Body of pancreas (tissue), 4 donors: ENCODE results near the gene NR2F1-AS1. TPM values are rescaled to one million over a fixed set of nuclear protein-coding genes. Genes with fewer than 3 reads are reported as not detected.

Experiments
- ATAC-seq: fragments of 150-250 bp; one replicate; pipeline ENCODE4 v1.9.1; 2016
- DNase-seq, 4 donors: peaks; one replicate each; pipeline ENCODE4 v3.0.0-alpha.2; 2019
- H3K27ac ChIP-seq, 4 donors: fragments of 200-600 bp; sonication (generic); 1 replicate in 3 of 4; 2 replicates in 1 of 4; pipeline versions ENCODE4 v1.5.1 to v1.6.1; 2016 to 2019; ENCODE audit warnings: mild to moderate bottlenecking in 1 of 4, mixed read lengths in 1 of 4, moderate library complexity in 1 of 4
- H3K27me3 ChIP-seq, 2 donors: fragments of 200-600 bp; sonication (generic); one replicate each; pipeline ENCODE4 v1.6.0; 2016; ENCODE audit warnings: mild to moderate bottlenecking in 1 of 2
- H3K36me3 ChIP-seq, 2 donors: fragments of 200-600 bp; sonication (generic); replicated peaks in 1 of 2; 2 replicates each; pipeline ENCODE4 v1.5.1; 2016; ENCODE audit warnings: low read depth in 2 of 2; ENCODE audit not compliant: insufficient read depth in 1 of 2
- H3K4me1 ChIP-seq: fragments of 200-600 bp; sonication (generic); one replicate; pipeline ENCODE4 v1.6.0; 2016
- H3K4me3 ChIP-seq, 2 donors: fragments of 200-600 bp; sonication (generic); 1 replicate in 1 of 2; 2 replicates in 1 of 2; pipeline ENCODE4 v1.5.1; 2016 to 2019
- H3K9me3 ChIP-seq, 3 donors: fragments of 200-600 bp; sonication (generic); 1 replicate in 2 of 3; 2 replicates in 1 of 3; pipeline ENCODE4 v1.5.1; 2016
- CTCF ChIP-seq, 7 experiments: fragments of 450-650 bp in 4 of 7; fragments of 200-600 bp in 3 of 7; sonication (generic) in 3 of 7; IDR thresholded peaks; one replicate each; pipeline ENCODE4 v1.5.1; 2016 to 2019; ENCODE audit warnings: antibody characterized with exemption in 7 of 7
- POLR2A ChIP-seq, 3 donors: fragments of 450-650 bp; IDR thresholded peaks; one replicate each; pipeline ENCODE4 v1.6.1; 2016; ENCODE audit warnings: antibody characterized with exemption in 3 of 3, mild to moderate bottlenecking in 2 of 3
- WGBS, 2 donors: methylation state at CpG; one replicate each; pipeline ENCODE4 v1.1.5; 2017; 5-methylcytosine and 5-hydroxymethylcytosine counted together
- intact Hi-C: fragments of 100-400 bp; cut with DNase I; formaldehyde crosslinking; loops from one replicate; pipeline ENCODE4 v1.15.1; 2023
- total RNA-seq, 2 donors: library from RNA; depleted of rRNA; stranded (reverse); fragments of >200 nt; gene quantifications; one replicate each; pipeline ENCODE4 v1.1.0, GENCODE V29; 2016

NR2F1-AS1 gene
- total RNA-seq, 2 donors from 2014 or later = 4.9 to 5.3 TPM

DNA sequence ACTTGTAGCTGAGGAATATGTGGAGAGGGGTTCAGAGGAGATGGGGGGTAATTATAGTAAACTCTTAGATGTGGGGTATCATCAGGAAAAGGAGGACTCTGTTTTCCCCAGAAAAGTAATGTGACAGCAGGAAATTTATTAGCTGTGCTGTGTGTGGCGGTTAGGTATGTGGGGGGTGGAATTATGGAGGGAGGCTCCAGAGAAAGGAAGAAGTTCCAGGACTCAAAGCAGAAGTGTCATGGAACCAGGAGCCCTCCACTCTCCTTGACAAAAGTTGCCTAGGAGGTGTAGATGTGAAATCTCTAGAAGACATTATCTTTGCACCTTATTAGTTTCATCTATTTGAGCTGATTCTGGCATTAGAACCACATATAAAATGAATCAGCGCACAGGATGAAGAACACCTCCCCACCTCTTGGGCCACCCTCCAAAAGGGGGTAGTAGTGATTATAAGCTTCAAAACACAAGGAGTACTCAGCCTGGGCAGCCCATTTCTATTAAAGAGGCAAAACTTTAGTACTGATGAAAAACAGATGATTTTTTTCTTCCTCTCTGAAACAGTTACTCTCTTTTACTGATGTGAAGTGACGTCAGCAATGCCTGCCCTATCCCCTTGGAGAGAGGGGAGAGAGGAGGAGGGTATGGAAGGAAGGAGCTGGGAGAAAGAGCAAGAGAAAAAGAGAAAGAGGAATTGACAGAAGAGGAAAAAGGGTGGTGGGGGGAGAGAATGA, 20.2 kb upstream of the NR2F1-AS1 start:
- Histone ChIP-seq H3K4me3 (no peak overlapping the region), H3K4me1 (peaks cover 10% of the 10 kb centered on the region), H3K9me3 (no peaks in the 10 kb centered on the region), H3K27ac (no peak overlapping the region), H3K27me3 (peaks cover 0 to 54% of the 10 kb centered on the region in 2 donors), H3K36me3 (no peaks in the 10 kb centered on the region)
- WGBS, 2 donors = 53 to 70% methylated on average over 3 of the region's 3 CpGs
- no peak for DNase-seq
- TF ChIP-seq POLR2A (IDR thresholded peaks at IDR 0.05) = no peak
- intact Hi-C loops = no loop called here
- no peak for ATAC-seq

GRCh38 chr5:93600409-93601070, 19.5 kb upstream of the NR2F1-AS1 start:
- intact Hi-C loops = no loop called here
- Histone ChIP-seq H3K27ac (no peak overlapping the region), H3K4me1 (peaks cover 10% of the 10 kb centered on the region), H3K36me3 (no peaks in the 10 kb centered on the region), H3K4me3 (no peak overlapping the region), H3K27me3 (peaks cover 0 to 50% of the 10 kb centered on the region in 2 donors), H3K9me3 (no peaks in the 10 kb centered on the region)
- no peak for DNase-seq
- ATAC-seq = no peak
- TF ChIP-seq POLR2A (IDR thresholded peaks at IDR 0.05) (no peak), CTCF (IDR thresholded peaks at IDR 0.05) (no peak)
- WGBS, 2 donors = 42 to 47% methylated on average over 8 of the region's 8 CpGs

DNA sequence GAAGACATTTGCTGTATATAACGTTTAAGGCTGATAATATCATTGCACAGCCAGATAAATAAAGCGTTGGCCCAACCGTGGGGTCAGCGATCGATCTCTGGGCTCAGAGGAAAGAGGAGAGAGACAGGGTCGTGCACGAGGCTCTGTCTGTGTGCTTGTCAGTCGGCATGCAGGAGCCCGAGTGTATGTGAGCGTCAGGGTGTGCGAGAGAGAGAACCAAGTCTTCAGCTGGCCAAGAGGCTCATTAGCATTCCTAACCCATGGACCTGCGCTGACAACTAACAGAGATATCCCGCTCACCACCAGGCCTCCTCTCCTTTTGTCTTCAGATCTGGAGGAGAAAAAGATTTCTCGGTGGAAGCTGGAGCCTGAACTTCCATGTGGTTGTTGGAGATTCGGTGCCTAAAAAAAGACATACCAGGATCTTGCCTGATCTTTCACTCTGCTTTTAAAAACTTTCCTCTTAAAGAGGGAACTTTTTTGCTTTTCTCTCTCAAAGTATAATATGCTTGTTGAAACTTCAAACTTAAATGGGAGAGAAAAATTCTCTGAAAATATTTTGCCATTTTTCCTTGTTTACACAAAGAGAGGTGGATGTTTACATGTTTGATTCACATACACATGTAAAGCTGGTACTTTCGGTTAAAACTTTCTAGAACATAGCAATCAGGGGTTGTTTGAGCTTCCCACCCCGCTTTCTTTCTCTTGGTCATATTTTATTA, 18.5 kb upstream of the NR2F1-AS1 start:
- no peak for TF ChIP-seq POLR2A (IDR thresholded peaks at IDR 0.05)
- TF ChIP-seq CTCF (IDR thresholded peaks at IDR 0.05) = no peak
- H3K9me3 ChIP-seq = no peaks in the 10 kb centered on the region
- WGBS, 2 donors = 29 to 30% methylated on average over 17 of the region's 17 CpGs
- H3K27ac ChIP-seq = no peak overlapping the region
- no peak overlapping the region for H3K4me3 ChIP-seq
- no peaks in the 10 kb centered on the region for H3K36me3 ChIP-seq
- intact Hi-C loops = loop anchor here (10.0 kb wide), 1 partner anchor 185 kb away; no protein-coding TSS in a partner anchor
- peaks cover 0 to 45% of the 10 kb centered on the region in 2 donors for H3K27me3 ChIP-seq
- DNase-seq = no peak
- peaks cover 10% of the 10 kb centered on the region for H3K4me1 ChIP-seq
- ATAC-seq = no peak

DNA sequence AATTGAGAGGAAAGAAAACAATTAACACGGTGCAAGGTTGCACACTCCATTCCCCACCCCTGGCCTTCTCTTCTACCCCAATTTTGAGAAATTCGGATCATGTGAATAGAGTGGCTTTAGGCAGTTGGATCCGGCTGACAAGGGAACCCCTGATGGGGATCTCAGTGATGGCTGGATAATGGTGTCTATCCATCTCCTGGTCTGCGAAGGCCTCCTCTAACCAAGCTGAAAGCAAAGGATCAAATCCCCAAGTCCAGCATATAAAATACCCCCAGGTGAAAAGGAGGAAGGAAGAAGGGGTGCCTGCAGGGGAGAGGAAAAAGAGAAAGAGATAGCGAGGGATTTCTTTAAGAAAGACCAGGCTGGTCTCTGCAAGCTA, 18.0 kb upstream of the NR2F1-AS1 start:
- WGBS, 2 donors = 35 to 36% methylated on average over 5 of the region's 5 CpGs
- ATAC-seq = no peak
- peaks cover 0 to 40% of the 10 kb centered on the region in 2 donors for H3K27me3 ChIP-seq
- no peaks in the 10 kb centered on the region for H3K9me3 ChIP-seq
- DNase-seq = no peak
- no peak for TF ChIP-seq CTCF (IDR thresholded peaks at IDR 0.05)
- no peak for TF ChIP-seq POLR2A (IDR thresholded peaks at IDR 0.05)
- H3K4me1 ChIP-seq = peaks cover 6% of the 10 kb centered on the region
- no peak overlapping the region for H3K27ac ChIP-seq
- no peaks in the 10 kb centered on the region for H3K36me3 ChIP-seq
- H3K4me3 ChIP-seq = no peak overlapping the region
- intact Hi-C loops = loop anchor here (10.0 kb wide), 1 partner anchor 186 kb away; no protein-coding TSS in a partner anchor
